ENCODE results near the gene UGT1A7.

Gene UGT1A7

GRCh38 chr2:233798335-233799086 lies 116.8 kb downstream of the UGT1A7 start:
- H2BK15ac ChIP-seq (replicated peaks; ENCODE audit: low read depth) = no peak overlapping the region
- H3K9ac ChIP-seq (ENCODE audit: low read length) = no peak overlapping the region
- no peaks in the 10 kb centered on the region for H3K4me1 ChIP-seq (ENCODE audit: control insufficient read depth, low read depth, low read length)
- H3K36me3 ChIP-seq (ENCODE audit: control insufficient read depth, insufficient read depth, low read length) = no peaks in the 10 kb centered on the region
- no peak overlapping the region for H4K5ac ChIP-seq (ENCODE audit: low read length)
- no peak overlapping the region for H3K27ac ChIP-seq (ENCODE audit: low read depth, low read length)
- WGBS (ENCODE audit: extremely low coverage, insufficient coverage, low lambda C conversion rate) = no CpG with 5 or more reads among the region's 14 CpGs
- no peak overlapping the region for H3K4me3 ChIP-seq (ENCODE audit: low read length)
- no peaks in the 10 kb centered on the region for H3K27me3 ChIP-seq (ENCODE audit: insufficient read depth, low read length, poor library complexity)
- H2BK120ac ChIP-seq (ENCODE audit: low read depth, low read length) = no peak overlapping the region
- no peak for DNase-seq
- no peak overlapping the region for H3K4ac ChIP-seq (ENCODE audit: low read depth, low read length)
- H3K79me1 ChIP-seq (ENCODE audit: low read length) = no peaks in the 10 kb centered on the region
- H2BK5ac ChIP-seq (ENCODE audit: low read length) = no peak overlapping the region
- H3K56ac ChIP-seq (ENCODE audit: low read length) = no peak overlapping the region
- H3K23ac ChIP-seq (ENCODE audit: low read length) = no peak overlapping the region
- H3K79me2 ChIP-seq (ENCODE audit: control insufficient read depth, insufficient read depth, low read length) = no peaks in the 10 kb centered on the region
- H4K8ac ChIP-seq (ENCODE audit: low read depth, low read length) = no peak overlapping the region
- H3K18ac ChIP-seq (ENCODE audit: low read length) = no peak overlapping the region
- no peak overlapping the region for H2AK5ac ChIP-seq (ENCODE audit: low read length)
- H3K4me2 ChIP-seq (ENCODE audit: low read length) = no peak overlapping the region

DNA sequence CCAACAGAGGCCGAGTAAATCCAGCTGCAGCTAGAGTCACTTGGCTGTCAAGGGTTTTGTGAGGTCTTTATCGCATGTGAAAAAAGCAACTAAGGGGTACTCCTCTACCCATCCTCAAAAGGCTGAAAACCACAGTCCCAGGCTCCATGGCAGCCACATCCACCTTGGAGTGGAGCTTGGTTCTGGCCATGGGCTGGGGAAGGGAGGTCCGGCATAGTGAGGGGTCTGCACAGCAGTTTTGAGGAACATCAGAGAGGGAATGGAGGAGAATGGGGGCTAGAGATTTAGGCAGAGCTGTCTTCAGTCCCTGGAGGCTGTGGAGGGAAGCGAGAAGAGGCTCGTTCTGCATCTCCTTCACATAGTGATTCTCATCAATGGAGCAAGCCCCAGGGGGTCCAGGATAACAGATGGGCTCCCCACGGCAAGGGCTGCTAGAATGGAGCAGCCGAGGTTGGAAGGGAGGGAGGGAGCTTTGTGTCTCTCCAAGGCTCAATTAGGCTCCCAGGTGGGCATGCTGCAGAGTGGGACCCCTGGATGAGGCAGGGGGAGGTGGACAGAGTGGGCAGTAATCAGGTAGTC lies 117.5 kb downstream of the UGT1A7 start:
- Histone ChIP-seq H2BK15ac (replicated peaks; ENCODE audit: low read depth) (no peak overlapping the region), H3K36me3 (ENCODE audit: control insufficient read depth, insufficient read depth, low read length) (no peaks in the 10 kb centered on the region), H4K5ac (ENCODE audit: low read length) (no peak overlapping the region), H2AK5ac (ENCODE audit: low read length) (no peak overlapping the region), H3K23ac (ENCODE audit: low read length) (no peak overlapping the region), H3K4me3 (ENCODE audit: low read length) (no peak overlapping the region), H3K27me3 (ENCODE audit: insufficient read depth, low read length, poor library complexity) (no peaks in the 10 kb centered on the region), H3K4ac (ENCODE audit: low read depth, low read length) (no peak overlapping the region), H3K9ac (ENCODE audit: low read length) (no peak overlapping the region), H3K79me1 (ENCODE audit: low read length) (no peaks in the 10 kb centered on the region), H3K18ac (ENCODE audit: low read length) (no peak overlapping the region), H2BK5ac (ENCODE audit: low read length) (no peak overlapping the region), H3K27ac (ENCODE audit: low read depth, low read length) (no peak overlapping the region), H2BK120ac (ENCODE audit: low read depth, low read length) (no peak overlapping the region), H3K4me1 (ENCODE audit: control insufficient read depth, low read depth, low read length) (no peaks in the 10 kb centered on the region), H3K56ac (ENCODE audit: low read length) (no peak overlapping the region), H3K79me2 (ENCODE audit: control insufficient read depth, insufficient read depth, low read length) (no peaks in the 10 kb centered on the region), H3K4me2 (ENCODE audit: low read length) (no peak overlapping the region), H4K8ac (ENCODE audit: low read depth, low read length) (no peak overlapping the region)
- DNase-seq = peak; percentile 3
- no CpG with 5 or more reads among the region's 7 CpGs for WGBS (ENCODE audit: extremely low coverage, insufficient coverage, low lambda C conversion rate)

- H3K56ac ChIP-seq (ENCODE audit: low read length) = no peak overlapping the region
Measured at GRCh38 chr2:233799716-233800115, 118.0 kb downstream of the UGT1A7 start.

DNA sequence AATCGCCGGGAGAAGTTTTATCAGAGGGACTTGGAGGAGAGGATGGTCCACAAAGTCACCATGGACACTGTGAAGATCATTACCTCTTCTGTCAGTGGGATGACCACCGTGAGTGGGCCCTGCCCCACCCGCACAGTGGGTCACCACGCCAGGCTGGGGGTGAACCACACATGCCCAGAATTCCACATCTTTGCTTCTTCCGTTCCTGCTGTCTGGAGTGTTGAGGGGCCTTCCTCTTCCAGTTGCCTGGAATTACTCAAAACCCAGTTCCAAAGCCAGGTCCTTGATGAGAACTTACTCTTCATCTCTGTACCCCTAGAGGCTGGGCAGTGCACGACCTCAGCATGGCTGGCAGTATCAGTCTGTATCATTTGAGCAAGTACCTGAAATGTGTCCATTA lies 118.5 kb downstream of the UGT1A7 start:
- Histone ChIP-seq H3K18ac (ENCODE audit: low read length) (no peak overlapping the region), H2AK5ac (ENCODE audit: low read length) (no peak overlapping the region), H3K4me2 (ENCODE audit: low read length) (no peak overlapping the region), H3K23ac (ENCODE audit: low read length) (no peak overlapping the region), H3K79me2 (ENCODE audit: control insufficient read depth, insufficient read depth, low read length) (no peaks in the 10 kb centered on the region), H3K9ac (ENCODE audit: low read length) (no peak overlapping the region), H3K4ac (ENCODE audit: low read depth, low read length) (no peak overlapping the region), H3K56ac (ENCODE audit: low read length) (no peak overlapping the region), H2BK5ac (ENCODE audit: low read length) (no peak overlapping the region), H4K8ac (ENCODE audit: low read depth, low read length) (no peak overlapping the region), H3K27me3 (ENCODE audit: insufficient read depth, low read length, poor library complexity) (no peaks in the 10 kb centered on the region), H2BK15ac (replicated peaks; ENCODE audit: low read depth) (no peak overlapping the region), H4K5ac (ENCODE audit: low read length) (no peak overlapping the region), H3K36me3 (ENCODE audit: control insufficient read depth, insufficient read depth, low read length) (no peaks in the 10 kb centered on the region), H3K79me1 (ENCODE audit: low read length) (no peaks in the 10 kb centered on the region), H3K4me1 (ENCODE audit: control insufficient read depth, low read depth, low read length) (no peaks in the 10 kb centered on the region), H2BK120ac (ENCODE audit: low read depth, low read length) (no peak overlapping the region), H3K4me3 (ENCODE audit: low read length) (no peak overlapping the region), H3K27ac (ENCODE audit: low read depth, low read length) (no peak overlapping the region)
- no CpG with 5 or more reads among the region's 7 CpGs for WGBS (ENCODE audit: extremely low coverage, insufficient coverage, low lambda C conversion rate)
- DNase-seq = no peak

More at GRCh38 chr2:233799716-233800115, 118.0 kb downstream of the UGT1A7 start:
- Histone ChIP-seq H3K4me2 (ENCODE audit: low read length) (no peak overlapping the region), H2BK5ac (ENCODE audit: low read length) (no peak overlapping the region), H3K79me1 (ENCODE audit: low read length) (no peaks in the 10 kb centered on the region), H3K9ac (ENCODE audit: low read length) (no peak overlapping the region), H2BK15ac (replicated peaks; ENCODE audit: low read depth) (no peak overlapping the region), H3K36me3 (ENCODE audit: control insufficient read depth, insufficient read depth, low read length) (no peaks in the 10 kb centered on the region), H4K5ac (ENCODE audit: low read length) (no peak overlapping the region), H3K27me3 (ENCODE audit: insufficient read depth, low read length, poor library complexity) (no peaks in the 10 kb centered on the region), H3K4ac (ENCODE audit: low read depth, low read length) (no peak overlapping the region), H3K18ac (ENCODE audit: low read length) (no peak overlapping the region), H3K4me3 (ENCODE audit: low read length) (no peak overlapping the region), H2BK120ac (ENCODE audit: low read depth, low read length) (no peak overlapping the region), H2AK5ac (ENCODE audit: low read length) (no peak overlapping the region), H4K8ac (ENCODE audit: low read depth, low read length) (no peak overlapping the region), H3K23ac (ENCODE audit: low read length) (no peak overlapping the region), H3K27ac (ENCODE audit: low read depth, low read length) (no peak overlapping the region), H3K79me2 (ENCODE audit: control insufficient read depth, insufficient read depth, low read length) (no peaks in the 10 kb centered on the region), H3K4me1 (ENCODE audit: control insufficient read depth, low read depth, low read length) (no peaks in the 10 kb centered on the region)
- no CpG with 5 or more reads among the region's 5 CpGs for WGBS (ENCODE audit: extremely low coverage, insufficient coverage, low lambda C conversion rate)
- DNase-seq = no peak

- Histone ChIP-seq H2BK5ac (ENCODE audit: low read length) (no peak overlapping the region), H2BK15ac (replicated peaks; ENCODE audit: low read depth) (no peak overlapping the region), H3K27me3 (ENCODE audit: insufficient read depth, low read length, poor library complexity) (no peaks in the 10 kb centered on the region), H3K56ac (ENCODE audit: low read length) (no peak overlapping the region), H3K4me3 (ENCODE audit: low read length) (no peak overlapping the region), H2AK5ac (ENCODE audit: low read length) (no peak overlapping the region), H2BK120ac (ENCODE audit: low read depth, low read length) (no peak overlapping the region), H3K79me1 (ENCODE audit: low read length) (no peaks in the 10 kb centered on the region), H3K27ac (ENCODE audit: low read depth, low read length) (no peak overlapping the region), H3K4me2 (ENCODE audit: low read length) (no peak overlapping the region), H4K5ac (ENCODE audit: low read length) (no peak overlapping the region), H3K18ac (ENCODE audit: low read length) (no peak overlapping the region), H3K79me2 (ENCODE audit: control insufficient read depth, insufficient read depth, low read length) (no peaks in the 10 kb centered on the region), H3K4ac (ENCODE audit: low read depth, low read length) (no peak overlapping the region), H3K4me1 (ENCODE audit: control insufficient read depth, low read depth, low read length) (no peaks in the 10 kb centered on the region), H3K36me3 (ENCODE audit: control insufficient read depth, insufficient read depth, low read length) (no peaks in the 10 kb centered on the region), H4K8ac (ENCODE audit: low read depth, low read length) (no peak overlapping the region), H3K9ac (ENCODE audit: low read length) (no peak overlapping the region), H3K23ac (ENCODE audit: low read length) (no peak overlapping the region)
- no CpG with 5 or more reads among the region's 9 CpGs for WGBS (ENCODE audit: extremely low coverage, insufficient coverage, low lambda C conversion rate)
- peak; percentile 58 for DNase-seq
Measured at GRCh38 chr2:233801357-233802131, 119.8 kb downstream of the UGT1A7 start.

Measured in mesendoderm (in vitro differentiated cells).